Activated T-cell treated with anti-CD3 and anti-CD28 coated beads, Interleukin-2, amount 50 U/mL, for 24 hours (primary cell): ENCODE data around the gene SMCHD1.

Experiments
- DNase-seq: peaks from one replicate; pipeline ENCODE4 v3.0.0-alpha.2; 2020
- H3K27ac Mint-ChIP-seq: 2 replicates; pipeline ENCODE4 v1.8.0; 2020; ENCODE audit warnings: mild to moderate bottlenecking, mixed read lengths
- H3K27me3 Mint-ChIP-seq: 2 replicates; pipeline ENCODE4 v1.8.0; 2020; ENCODE audit warnings: mixed read lengths
- H3K36me3 Mint-ChIP-seq: 2 replicates; pipeline ENCODE4 v1.8.0; 2020; ENCODE audit warnings: low read depth, mixed read lengths
- H3K4me1 Mint-ChIP-seq: 2 replicates; pipeline ENCODE4 v1.8.0; 2020; ENCODE audit warnings: low read depth, mixed read lengths
- H3K4me3 Mint-ChIP-seq: 2 replicates; pipeline ENCODE4 v1.8.0; 2020; ENCODE audit warnings: mild to moderate bottlenecking, moderate library complexity, mixed read lengths
- H3K9me3 Mint-ChIP-seq: 2 replicates; pipeline ENCODE4 v1.8.0; 2020; ENCODE audit warnings: mixed read lengths

SMCHD1 gene

GRCh38 chr18:2853173-2853925 is 197.8 kb downstream of the SMCHD1 start:
- DNase-seq: no peak
- H3K36me3 Mint-ChIP-seq: no peaks in the 10 kb centered on the region
- H3K4me1 Mint-ChIP-seq: peaks cover 42% of the 10 kb centered on the region
- no peak overlapping the region for H3K4me3 Mint-ChIP-seq
- no peaks in the 10 kb centered on the region for H3K9me3 Mint-ChIP-seq
- H3K27ac Mint-ChIP-seq: no peak overlapping the region
- peaks cover 24% of the 10 kb centered on the region for H3K27me3 Mint-ChIP-seq

- H3K9me3 Mint-ChIP-seq: no peaks in the 10 kb centered on the region
- H3K4me3 Mint-ChIP-seq: no peak overlapping the region
- no peak overlapping the region for H3K27ac Mint-ChIP-seq
- no peak for DNase-seq
- no peaks in the 10 kb centered on the region for H3K36me3 Mint-ChIP-seq
- H3K27me3 Mint-ChIP-seq: peaks cover 16% of the 10 kb centered on the region
- peaks cover 35% of the 10 kb centered on the region for H3K4me1 Mint-ChIP-seq
These were observed 198.6 kb downstream of the SMCHD1 start for GRCh38 chr18:2853926-2854664.
